ENCODE data around the gene UGP2.
"Not testable (repeated sequence)": the region's sequence is repeated elsewhere in the genome, so short reads cannot be mapped to it uniquely, and the experiment has no call there.

The UGP2 gene

GRCh38 chr2:63846487-63846886, 4.8 kb downstream of the UGP2 start:
- DNase-seq (ENCODE audit: low read depth) = no peak
- no peak for TF ChIP-seq CTCF (IDR thresholded peaks at IDR 0.05; ENCODE audit: low read depth, low read length)
- TF ChIP-seq POLR2A (IDR thresholded peaks at IDR 0.05; ENCODE audit: extremely low read depth, insufficient read length) = no peak
- TF ChIP-seq, protein P1, sequence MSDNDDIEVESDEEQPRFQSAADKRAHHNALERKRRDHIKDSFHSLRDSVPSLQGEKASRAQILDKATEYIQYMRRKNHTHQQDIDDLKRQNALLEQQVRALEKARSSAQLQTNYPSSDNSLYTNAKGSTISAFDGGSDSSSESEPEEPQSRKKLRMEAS (IDR thresholded peaks at IDR 0.05; ENCODE audit: low read depth, low read length) = no peak
- TF ChIP-seq MYC (IDR thresholded peaks at IDR 0.05; ENCODE audit: low read depth, low read length) = no peak
- no peak overlapping the region for H3K4me3 ChIP-seq (ENCODE audit: low read depth, low read length)

DNA sequence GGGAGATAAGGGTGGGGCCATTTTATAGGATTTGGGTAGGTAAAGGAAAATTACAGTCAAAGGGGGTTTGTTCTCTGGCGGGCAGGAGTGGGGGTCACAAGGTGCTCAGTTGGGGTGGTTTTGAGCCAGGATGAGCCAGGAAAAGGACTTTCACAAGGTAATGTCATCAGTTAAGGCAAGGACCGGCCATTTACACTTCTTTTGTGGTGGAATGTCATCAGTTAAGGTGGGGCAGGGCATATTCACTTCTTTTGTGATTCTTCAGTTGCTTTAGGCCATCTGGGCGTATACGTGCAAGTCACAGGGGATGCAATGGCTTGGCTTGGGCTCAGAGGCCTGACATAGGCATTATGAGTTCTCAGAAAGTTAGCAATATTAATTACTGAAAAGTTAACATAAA, 5.9 kb downstream of the UGP2 start:
- not testable (repeated sequence) for H3K4me3 ChIP-seq (ENCODE audit: low read depth, low read length); DNase-seq (ENCODE audit: low read depth)

DNA sequence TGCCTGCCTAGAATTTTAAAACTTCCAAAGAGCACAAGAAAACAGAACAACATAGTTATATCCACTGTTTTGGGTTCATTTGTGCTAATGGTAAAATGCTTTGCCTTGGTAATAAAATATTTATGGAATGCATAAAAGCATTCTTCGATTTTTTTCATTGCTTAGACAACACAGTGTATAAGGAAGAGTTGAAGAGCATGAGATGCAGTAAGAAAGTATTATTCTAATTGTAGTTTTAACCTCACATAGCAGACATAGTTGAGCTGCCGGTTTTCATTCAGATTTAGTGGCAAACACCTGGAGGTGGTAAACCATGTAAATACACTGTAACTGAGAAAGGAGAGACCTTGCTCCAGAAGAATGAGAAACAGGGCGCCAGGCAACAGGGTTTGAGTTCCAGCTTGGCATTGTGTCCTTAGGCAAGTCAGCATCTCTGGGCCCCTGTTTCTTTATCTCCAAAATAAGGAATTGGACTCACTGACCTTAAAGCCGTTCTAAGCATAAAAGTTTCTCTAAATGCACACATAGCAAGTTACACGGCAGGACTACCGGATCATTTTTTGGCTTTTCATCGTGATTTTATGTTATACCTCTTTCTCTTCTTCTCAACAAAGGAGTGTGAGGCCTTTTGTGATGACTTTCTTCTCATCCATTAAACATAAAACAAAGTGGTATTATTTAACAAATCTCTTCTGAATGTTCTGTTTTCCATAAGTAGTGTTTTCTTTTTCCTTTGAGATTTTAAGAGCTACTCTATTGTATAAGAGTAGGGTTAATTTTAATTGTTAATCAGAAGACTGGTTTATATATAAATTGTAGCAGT, 7.9 kb downstream of the UGP2 start:
- TF ChIP-seq, protein P1 (IDR thresholded peaks at IDR 0.05; ENCODE audit: low read depth, low read length) = no peak
- no peak for TF ChIP-seq MYC (IDR thresholded peaks at IDR 0.05; ENCODE audit: low read depth, low read length)
- no peak for TF ChIP-seq CTCF (IDR thresholded peaks at IDR 0.05; ENCODE audit: low read depth, low read length)
- TF ChIP-seq POLR2A (IDR thresholded peaks at IDR 0.05; ENCODE audit: extremely low read depth, insufficient read length) = no peak
- no peak for DNase-seq (ENCODE audit: low read depth)
- no peak overlapping the region for H3K4me3 ChIP-seq (ENCODE audit: low read depth, low read length)

- DNase-seq (ENCODE audit: low read depth) = no peak
- no peak overlapping the region for H3K4me3 ChIP-seq (ENCODE audit: low read depth, low read length)
- TF ChIP-seq, protein P1 (IDR thresholded peaks at IDR 0.05; ENCODE audit: low read depth, low read length) = no peak
- no peak for TF ChIP-seq CTCF (IDR thresholded peaks at IDR 0.05; ENCODE audit: low read depth, low read length)
- TF ChIP-seq POLR2A (IDR thresholded peaks at IDR 0.05; ENCODE audit: extremely low read depth, insufficient read length) = no peak
- no peak for TF ChIP-seq MYC (IDR thresholded peaks at IDR 0.05; ENCODE audit: low read depth, low read length)
Observed at GRCh38 chr2:63850204-63850571, 8.5 kb downstream of the UGP2 start.

GRCh38 chr2:63850649-63851048, 9.0 kb downstream of the UGP2 start:
- TF ChIP-seq, protein P1 (IDR thresholded peaks at IDR 0.05; ENCODE audit: low read depth, low read length) = no peak
- TF ChIP-seq CTCF (IDR thresholded peaks at IDR 0.05; ENCODE audit: low read depth, low read length) (no peak), POLR2A (IDR thresholded peaks at IDR 0.05; ENCODE audit: extremely low read depth, insufficient read length) (no peak)
- H3K4me3 ChIP-seq (ENCODE audit: low read depth, low read length) = no peak overlapping the region

GRCh38 chr2:63851691-63852311, 10.1 kb downstream of the UGP2 start:
- H3K4me3 ChIP-seq (ENCODE audit: low read depth, low read length) = no peak overlapping the region
- no peak for DNase-seq (ENCODE audit: low read depth)
- TF ChIP-seq POLR2A (IDR thresholded peaks at IDR 0.05; ENCODE audit: extremely low read depth, insufficient read length) = no peak
- TF ChIP-seq, protein P1 (IDR thresholded peaks at IDR 0.05; ENCODE audit: low read depth, low read length) = no peak
- no peak for TF ChIP-seq MYC (IDR thresholded peaks at IDR 0.05; ENCODE audit: low read depth, low read length)
- TF ChIP-seq CTCF (IDR thresholded peaks at IDR 0.05; ENCODE audit: low read depth, low read length) = no peak

More at GRCh38 chr2:63850649-63851048, 9.0 kb downstream of the UGP2 start:
- no peak for DNase-seq (ENCODE audit: low read depth)
